Gastrocnemius medialis (tissue), 4 donors: Measurements from ENCODE around the gene ITGA11.

Source experiments
- POLR2A ChIP-seq, 2 donors: fragments of 450-650 bp; IDR thresholded peaks; one replicate each; pipeline ENCODE4 v1.6.1; 2017; ENCODE audit warnings: antibody characterized with exemption in 2 of 2, mild to moderate bottlenecking in 2 of 2, moderate library complexity in 2 of 2
- TF ChIP-seq, protein P1 (sequence below), 5 experiments: fragments of 450-650 bp in 3 of 5; fragments of 200-600 bp in 2 of 5; sonication (generic) in 2 of 5; IDR thresholded peaks in 4 of 5; conservative IDR thresholded peaks in 1 of 5; 1 replicate in 4 of 5; 2 replicates in 1 of 5; pipeline ENCODE4 v1.5.1; 2016 to 2019; ENCODE audit warnings: antibody characterized with exemption in 5 of 5, mild to moderate bottlenecking in 3 of 5, moderate library complexity in 3 of 5

DNA sequence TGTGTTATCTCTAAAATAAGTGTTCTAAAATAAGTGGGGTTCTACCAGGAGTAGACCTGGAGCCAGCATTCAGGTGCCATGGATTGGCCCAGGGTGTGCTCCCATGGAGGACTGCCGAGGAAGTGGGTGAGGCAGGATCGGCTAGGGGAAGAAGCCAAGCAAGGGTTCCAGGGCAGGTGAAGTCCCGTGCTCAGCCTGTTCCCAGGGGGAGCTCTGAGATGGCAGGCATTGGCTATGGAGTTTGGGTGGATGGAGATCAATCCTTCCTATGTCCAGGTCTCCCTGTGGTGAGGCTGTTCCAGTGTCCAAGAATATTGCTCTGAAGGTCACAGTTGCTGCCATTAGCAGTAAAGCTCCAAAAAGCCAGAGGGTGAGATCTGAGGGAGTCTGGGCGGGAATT is 46.9 kb upstream of the ITGA11 start:
- TF ChIP-seq, protein P1, sequence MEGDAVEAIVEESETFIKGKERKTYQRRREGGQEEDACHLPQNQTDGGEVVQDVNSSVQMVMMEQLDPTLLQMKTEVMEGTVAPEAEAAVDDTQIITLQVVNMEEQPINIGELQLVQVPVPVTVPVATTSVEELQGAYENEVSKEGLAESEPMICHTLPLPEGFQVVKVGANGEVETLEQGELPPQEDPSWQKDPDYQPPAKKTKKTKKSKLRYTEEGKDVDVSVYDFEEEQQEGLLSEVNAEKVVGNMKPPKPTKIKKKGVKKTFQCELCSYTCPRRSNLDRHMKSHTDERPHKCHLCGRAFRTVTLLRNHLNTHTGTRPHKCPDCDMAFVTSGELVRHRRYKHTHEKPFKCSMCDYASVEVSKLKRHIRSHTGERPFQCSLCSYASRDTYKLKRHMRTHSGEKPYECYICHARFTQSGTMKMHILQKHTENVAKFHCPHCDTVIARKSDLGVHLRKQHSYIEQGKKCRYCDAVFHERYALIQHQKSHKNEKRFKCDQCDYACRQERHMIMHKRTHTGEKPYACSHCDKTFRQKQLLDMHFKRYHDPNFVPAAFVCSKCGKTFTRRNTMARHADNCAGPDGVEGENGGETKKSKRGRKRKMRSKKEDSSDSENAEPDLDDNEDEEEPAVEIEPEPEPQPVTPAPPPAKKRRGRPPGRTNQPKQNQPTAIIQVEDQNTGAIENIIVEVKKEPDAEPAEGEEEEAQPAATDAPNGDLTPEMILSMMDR (IDR thresholded peaks at IDR 0.05 in 4 of 5, conservative IDR thresholded peaks at IDR 0.05 in 1 of 5), result no peak
- TF ChIP-seq POLR2A (IDR thresholded peaks at IDR 0.05), result no peak
